CD4-positive, alpha-beta T cell treated with Interleukin-12 subunit alpha and Interleukin-12 subunit beta, for 1 hour (primary cell): Measurements from ENCODE around the gene MTHFSD.
"Not testable (repeated sequence)": the region's sequence is repeated elsewhere in the genome, so short reads cannot be mapped to it uniquely, and the experiment has no call there.

Experiments used
- DNase-seq: peaks from one replicate; pipeline ENCODE4 v3.0.0-alpha.2; 2020

Gene MTHFSD

DNA sequence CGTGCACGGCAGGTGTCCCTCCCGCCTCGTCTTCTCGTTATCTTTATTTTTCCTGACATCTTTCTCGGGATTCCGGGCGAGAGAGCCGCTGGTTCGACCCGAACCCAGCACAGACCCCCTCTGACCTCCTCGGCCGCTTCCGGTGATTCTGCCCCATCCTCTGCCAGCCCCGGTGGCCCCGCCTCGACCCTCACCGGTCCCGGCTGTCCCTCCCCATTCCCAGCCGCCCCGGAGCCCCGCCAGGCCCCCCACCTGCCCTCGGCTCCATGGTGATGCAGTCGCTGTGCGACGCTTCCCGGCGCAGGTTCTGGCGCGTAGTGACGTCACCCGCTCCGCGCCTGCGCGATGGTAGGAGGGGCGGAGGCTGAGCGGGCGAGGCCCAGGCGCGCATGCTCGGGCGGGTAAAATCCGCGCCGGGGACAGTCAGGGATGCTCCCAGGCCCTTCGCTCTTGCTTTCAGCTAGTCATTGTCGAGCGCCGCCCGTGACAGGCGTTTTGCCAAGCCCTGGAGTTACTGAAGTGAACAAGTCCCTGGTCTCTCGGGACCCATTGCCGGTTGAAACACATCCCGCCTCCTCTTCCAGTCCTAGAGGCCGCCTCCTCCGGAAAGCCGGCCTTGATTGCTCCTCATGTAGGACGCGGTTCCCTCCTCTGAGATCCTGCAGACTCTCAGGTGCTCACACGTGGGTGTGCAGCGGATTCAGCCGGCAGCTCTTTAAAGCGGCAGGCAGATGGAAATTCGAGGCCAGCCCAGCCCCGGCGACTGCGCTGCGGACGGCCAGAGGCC is at the start of gene MTHFSD:
Gene MTHFSD (minus strand): TSS at position 319 of the 787 bp plus-strand sequence. CDS start 51 bp downstream, at position 268.
- peak; percentile 96 for DNase-seq

- peak; percentile 55 for DNase-seq
These were observed 49.6 kb upstream of the MTHFSD start for GRCh38 chr16:86604436-86605193.

DNA sequence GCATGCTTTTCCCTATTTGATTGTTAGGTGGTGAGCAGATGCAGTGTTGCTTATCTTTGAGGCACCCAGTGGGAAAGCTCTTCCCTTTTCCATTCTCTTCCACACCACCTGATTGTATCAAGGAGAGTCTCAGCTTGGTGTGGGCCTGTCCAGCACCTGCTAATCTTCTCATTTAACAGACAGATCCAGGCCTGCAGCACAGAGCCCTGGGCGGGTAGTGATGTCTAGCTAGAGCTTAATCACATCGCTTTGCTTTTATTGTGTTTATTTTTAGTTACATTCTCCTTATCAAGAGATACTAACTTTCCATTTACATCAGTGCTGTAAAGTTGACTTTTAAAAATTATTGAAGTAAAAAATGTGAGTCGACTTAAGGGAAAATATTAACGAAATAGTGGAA is 47.5 kb upstream of the MTHFSD start:
- DNase-seq = no peak

DNA sequence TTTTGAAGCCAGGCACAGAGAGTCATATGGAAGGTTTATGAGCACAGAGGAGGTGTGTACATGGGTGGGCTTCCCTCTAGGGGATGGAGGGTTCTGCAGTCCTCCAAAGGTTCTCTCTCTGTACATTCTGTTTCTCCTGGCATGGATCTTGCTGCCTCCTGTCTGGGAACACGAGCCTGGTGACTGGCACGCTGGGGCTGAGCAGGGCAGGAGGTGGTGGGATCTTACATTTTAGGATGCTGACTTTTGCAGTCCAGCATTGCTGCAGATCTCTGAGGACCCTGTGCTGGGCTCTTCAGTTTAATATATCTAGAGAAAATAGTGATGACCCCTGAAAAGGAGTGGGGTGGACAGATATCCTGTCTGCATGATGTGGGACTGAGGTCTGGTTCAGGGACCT is 46.3 kb upstream of the MTHFSD start:
- no peak for DNase-seq

DNA sequence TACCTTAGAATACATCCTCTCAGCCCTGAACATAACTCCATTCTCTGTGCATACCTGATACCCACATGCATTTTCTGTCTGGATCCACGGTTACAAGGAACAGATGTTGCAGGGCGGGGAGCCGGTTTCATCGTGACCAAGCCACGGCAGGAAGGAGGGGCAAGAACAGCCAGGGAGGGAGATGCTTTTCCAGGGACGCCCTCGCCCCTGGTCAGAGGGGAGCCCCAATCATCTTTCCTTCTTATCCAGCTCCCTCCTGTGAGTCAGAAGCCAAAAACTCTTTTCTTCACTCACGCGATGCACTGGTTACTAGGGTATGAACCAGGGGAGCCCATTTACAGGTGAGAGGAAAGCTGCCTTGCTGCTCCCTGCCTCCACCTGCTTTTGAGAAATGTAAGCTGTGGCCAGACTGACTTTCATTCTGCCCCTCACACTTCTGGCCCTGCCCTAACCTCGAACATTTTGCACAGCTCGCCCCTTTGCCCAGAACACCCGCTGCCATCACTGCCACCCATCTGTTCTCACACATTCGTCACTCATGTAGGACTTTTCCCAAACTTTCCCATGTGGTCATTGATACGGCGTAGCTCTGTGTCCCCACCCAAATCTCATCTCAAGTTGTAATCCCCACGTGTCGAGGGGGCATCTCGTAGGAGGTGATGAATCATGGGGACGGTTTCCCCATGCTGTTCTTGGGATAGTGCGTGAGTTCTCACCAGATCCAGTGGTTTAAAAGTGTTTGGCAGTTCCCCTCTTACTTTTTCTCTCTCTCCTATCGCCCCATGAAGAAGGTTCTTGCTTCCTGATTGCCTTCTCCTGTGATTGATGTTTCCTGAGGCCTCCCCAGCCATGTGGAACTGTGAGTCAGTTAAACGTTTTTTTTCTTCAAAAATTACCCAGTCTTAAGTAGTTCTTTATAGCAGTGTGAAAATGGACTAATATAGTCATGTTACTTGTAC is 43.9 kb upstream of the MTHFSD start:
- no peak for DNase-seq

GRCh38 chr16:86597880-86598606 is 43.0 kb upstream of the MTHFSD start:
- no peak for DNase-seq

DNA sequence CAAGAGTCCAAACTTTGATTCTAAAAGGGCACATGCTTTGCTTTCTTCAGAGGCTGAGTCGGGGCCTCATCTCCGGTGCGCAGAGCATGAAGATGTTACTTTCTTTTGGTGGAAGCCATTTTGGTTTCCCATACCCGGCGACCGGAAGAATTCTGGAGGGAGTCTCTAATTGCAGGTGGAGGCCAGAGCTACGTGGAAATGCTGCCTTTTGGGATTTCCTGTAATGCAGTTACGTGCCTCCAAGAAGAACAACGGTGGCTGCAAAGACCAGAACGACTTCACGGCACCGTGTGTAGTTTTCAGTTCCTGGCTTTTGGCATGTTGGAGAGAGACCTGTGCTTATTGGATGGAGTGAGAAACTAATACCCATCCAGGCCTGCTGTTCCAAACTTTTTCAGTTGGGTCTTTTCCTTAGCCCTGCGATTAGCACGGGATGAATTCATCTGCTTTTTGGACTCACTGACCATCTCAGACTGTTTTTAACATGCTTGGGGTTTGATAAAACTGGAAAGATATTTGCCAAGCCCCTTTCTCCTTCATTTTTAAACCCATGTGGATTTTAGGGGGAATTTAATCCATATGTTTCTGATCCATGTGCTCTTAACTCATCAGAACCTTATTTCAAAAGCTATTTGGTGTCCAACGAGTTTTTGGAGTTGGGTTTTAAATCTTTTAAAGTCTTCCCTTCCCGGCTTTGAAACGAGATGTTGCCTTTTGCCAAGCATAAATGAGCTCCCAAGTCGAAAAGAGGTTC is 42.3 kb upstream of the MTHFSD start:
- no peak for DNase-seq

DNA sequence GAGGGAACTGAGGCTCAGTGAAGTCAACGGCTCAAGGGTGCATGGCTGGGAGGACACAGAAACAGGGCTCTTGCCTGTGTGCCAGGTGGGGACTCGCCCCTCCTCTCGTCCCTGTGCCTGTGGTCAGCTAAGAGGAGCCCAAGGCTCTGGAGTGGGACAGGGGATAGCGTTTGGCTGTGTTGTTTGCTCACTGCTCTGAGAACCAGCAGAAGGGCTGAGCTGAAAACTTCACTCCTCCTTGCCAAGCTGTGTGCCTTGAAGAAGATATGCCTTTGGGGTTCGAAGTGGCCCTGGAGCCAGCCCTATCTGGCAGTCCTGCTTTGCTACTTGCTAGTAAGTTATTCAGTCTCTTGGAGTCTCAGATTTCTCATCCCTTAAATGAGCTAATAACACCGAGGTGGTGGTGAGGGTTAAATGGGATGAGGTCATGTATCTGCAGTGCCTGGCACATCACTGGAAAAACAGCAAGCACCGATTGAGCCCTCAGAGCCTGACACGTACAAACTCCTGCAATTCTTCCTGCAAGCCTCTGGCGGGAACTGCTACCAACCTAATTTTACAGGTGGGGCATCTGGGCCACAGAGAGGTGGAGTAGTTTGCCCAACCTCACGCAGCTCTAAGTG is 41.1 kb upstream of the MTHFSD start:
- no peak for DNase-seq

DNA sequence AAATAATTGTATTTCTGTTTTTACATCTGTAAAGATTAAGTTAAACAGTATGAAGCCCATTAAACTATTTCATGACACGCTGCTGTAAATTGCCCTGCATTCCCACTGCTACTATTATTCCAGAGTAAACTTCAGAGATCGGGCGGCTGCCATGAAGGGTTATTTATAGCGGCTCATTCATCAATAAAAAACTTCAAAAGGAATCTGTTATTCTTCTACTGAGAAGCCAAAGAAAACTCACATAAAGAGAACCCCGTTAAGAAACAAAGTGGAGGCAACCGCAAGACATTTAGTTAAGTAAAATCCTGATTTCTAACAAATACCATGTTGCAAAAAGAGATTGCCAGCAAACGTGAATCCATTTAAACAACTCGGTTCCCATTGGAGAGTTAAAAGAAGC is 39.7 kb upstream of the MTHFSD start:
- no peak for DNase-seq

GRCh38 chr16:86593913-86594620 is 39.0 kb upstream of the MTHFSD start:
- no peak for DNase-seq

DNA sequence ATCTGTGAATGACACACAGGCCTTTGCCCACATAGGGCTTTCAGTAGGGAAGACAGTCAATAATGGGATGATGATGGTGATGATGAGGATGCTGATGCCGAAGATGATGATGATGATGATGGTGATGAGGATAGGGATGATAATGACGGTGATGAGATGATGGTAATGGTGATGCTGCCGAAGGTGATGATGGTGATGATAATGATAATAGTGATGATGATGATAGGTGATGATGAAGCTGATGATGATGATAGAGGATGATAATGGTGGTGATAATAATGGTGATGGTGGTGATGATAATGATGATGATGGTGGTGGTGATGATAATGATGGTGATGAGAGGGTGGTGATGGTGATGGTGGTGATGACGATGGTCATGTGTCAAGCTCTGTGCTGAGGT is 36.2 kb upstream of the MTHFSD start:
- DNase-seq = no peak

- DNase-seq = no peak
These were observed 35.6 kb upstream of the MTHFSD start for GRCh38 chr16:86590501-86591144.

DNA sequence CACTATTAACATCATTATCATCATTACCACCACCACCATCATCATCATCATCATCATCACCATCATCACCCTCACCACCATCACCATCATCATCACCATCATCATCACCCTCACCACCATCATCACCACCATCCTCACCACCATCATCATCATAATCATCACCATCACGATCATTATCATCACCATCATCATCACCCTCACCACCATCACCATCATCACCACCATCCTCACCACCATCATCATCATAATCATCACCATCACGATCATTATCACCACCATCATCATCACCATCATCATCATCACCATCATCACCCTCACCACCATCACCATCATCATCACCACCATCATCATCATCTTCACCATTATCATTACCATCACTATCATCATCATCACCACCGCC is 32.9 kb upstream of the MTHFSD start:
- not testable (repeated sequence) for DNase-seq

DNA sequence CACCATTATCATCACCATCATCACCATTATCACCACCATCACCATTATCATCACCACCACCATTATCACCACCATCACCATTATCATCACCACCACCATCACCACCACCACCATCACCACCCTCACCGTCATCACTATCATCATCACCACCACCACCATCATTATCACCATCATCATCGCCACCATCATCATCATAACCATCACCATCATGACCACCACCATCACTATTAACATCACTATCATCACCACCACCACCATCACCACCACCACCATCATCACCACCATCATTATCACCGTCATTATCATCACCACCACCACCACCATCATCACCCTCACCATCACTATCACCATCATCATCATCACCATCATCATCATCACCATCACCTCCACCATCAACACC is 32.5 kb upstream of the MTHFSD start:
- no peak for DNase-seq

DNA sequence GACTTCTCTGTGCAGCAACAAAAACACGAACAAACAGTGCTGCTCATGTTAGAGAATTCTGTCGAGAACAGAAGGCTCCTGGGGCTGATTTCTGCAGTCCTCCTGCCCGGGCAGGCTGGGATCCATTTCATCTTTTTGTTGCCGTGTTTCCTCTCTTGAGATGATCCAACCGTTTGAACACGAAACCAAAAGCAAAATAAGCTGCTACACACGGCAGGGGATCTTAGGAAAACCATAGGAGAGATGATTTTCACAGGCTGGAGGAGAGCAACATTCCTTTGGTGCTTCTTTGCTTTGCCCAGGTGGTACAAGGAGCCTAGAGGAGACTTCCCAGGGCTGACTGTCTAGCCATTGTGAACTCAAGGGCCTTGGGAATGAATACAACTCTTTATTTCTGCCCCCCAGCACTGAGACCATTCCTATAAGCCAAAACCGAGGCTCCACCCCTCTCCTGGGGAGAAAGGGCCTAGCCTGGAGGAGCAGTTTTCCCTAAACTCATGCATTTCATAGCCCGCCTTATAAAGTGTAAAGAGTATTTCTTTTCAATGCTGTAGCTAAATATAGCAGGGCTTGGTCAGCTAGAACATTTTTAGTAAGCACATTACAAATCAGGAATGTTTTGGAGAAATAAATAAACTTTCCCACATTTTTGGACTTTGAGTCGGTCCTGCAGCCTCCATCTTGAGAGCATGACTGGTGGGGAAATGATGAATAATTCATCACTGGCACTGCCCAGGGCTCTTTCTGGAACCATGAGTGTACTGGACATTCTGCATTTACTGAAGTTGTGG is 31.0 kb upstream of the MTHFSD start:
- DNase-seq = no peak

DNA sequence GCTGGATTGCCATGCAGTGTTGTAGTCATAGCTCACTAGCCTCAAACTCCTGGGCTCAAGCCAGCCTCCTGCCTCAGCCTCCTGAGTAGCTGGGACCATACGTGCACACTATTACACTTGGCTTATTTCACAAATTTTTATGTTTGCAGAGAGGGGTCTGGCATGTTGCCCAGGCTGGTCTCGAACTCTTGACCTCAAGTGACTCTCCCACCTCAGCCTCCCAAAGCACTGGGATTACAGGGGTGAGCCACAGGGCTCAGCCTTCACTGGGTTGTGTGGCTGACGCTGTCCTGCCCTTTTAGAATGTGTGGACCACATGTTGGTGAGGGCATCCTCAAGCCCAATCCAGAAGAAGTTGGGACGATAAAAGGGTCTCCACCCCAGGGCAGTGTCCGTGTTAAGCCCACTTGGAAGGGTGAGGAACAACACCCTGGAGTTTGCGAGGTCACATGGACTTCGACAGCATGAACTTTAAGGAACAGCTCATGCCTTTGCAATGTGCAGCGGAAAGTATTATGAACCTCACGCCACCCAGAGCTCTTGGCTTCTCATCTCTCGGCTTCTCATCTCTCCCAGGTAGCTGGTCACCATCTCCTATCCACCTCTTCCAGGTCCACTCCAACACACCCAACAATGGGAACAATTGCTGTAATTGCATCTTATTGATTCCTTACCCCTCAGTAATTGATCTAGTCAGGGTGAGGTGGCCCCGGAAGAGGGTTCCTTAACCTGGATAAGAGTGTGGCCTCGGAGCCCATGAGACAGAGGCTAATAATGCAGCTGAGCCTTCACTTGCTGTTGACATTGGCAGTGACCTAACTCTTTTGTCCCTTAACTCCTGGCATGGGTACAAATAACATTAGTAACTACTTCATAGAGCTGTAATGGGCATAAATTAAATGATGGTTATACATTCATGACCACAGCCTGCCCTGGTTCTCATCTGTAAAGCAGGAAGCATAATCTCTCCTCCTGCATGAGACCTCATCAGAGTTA is 30.0 kb upstream of the MTHFSD start:
- no peak for DNase-seq

DNA sequence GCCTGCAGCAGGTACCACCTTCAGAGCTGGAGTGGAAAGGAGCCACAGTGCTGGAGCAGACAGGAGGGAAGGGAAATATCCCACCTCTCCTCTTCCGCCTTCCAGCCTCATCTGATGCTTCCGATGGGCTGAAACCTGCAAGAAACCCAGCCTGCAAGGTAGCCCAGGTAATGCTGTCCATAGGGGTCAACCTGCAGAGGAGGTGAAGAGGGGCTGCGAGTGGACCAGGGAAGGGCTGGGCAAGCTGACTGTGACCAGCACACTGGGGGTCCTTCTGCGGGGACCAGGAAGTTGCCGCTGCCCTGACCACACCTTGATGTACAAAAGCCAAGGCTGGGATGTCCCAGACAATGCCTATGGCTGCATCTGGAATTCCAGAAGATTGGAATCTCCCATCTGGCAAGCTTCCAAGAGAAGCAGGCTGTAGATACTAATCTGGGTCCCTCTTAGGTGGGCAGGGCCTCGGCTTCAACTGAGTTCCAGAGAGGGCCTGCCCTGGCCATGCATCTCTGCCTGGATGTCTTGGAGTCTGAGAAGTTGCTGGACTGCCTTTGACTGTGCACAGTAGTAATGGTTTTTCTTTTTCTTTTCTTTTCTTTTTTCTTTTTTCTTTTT is 29.1 kb upstream of the MTHFSD start:
- DNase-seq = no peak
